Effector memory CD4-positive, alpha-beta T cell (primary cell): ENCODE measurements around the gene PELI1.

Source experiments
- DNase-seq, 3 donors: peaks; one replicate each; pipeline ENCODE4 v3.0.0-alpha.2; 2020
- H3K27ac ChIP-seq: 2 replicates; pipeline ENCODE4 v1.7.0; 2013; ENCODE audit warnings: mild to moderate bottlenecking, low read length, moderate library complexity; ENCODE audit not compliant: insufficient read depth, poor library complexity, severe bottlenecking
- H3K27me3 ChIP-seq: replicated peaks from 2 replicates; pipeline ENCODE4 v1.7.0; 2013; ENCODE audit warnings: mild to moderate bottlenecking, low read length; ENCODE audit not compliant: insufficient read depth, control insufficient read depth, poor library complexity, severe bottlenecking
- H3K36me3 ChIP-seq: 2 replicates; pipeline ENCODE4 v1.7.0; 2013; ENCODE audit warnings: mild to moderate bottlenecking, low read length, moderate library complexity; ENCODE audit not compliant: control insufficient read depth, insufficient read depth
- H3K4me1 ChIP-seq: 2 replicates; pipeline ENCODE4 v1.7.0; 2013; ENCODE audit warnings: low read length, mild to moderate bottlenecking; ENCODE audit not compliant: control insufficient read depth, insufficient read depth, poor library complexity, severe bottlenecking
- H3K4me3 ChIP-seq: 2 replicates; pipeline ENCODE4 v1.7.0; 2013; ENCODE audit warnings: low read length, low read depth, mild to moderate bottlenecking; ENCODE audit not compliant: insufficient read depth, poor library complexity, severe bottlenecking
- H3K9me3 ChIP-seq: 2 replicates; pipeline ENCODE4 v1.7.0; 2013; ENCODE audit warnings: mild to moderate bottlenecking, low read length, moderate library complexity; ENCODE audit not compliant: control insufficient read depth

PELI1 gene

DNA sequence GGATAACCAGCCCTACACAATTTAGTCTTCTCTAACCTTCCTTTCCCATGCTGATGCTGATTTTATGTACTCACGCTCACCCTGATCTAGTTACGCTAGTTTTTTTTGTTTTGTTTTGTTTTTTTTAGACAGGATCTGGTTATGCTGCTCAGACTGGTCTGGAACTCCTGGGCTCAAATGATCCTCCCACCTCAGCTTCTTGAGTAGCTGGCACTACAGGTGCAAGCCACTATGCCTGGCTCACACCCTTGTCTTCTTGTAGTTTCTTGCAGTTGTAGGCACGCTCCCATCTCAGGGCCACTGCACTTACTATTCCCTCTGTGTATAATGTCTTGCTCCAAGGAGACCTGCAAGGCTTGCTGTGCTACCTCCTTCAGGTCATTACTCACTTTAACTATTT lies 6.2 kb downstream of the PELI1 start:
- H3K9me3 ChIP-seq: no peaks in the 10 kb centered on the region
- H3K4me1 ChIP-seq: peaks cover 6% of the 10 kb centered on the region
- DNase-seq: no peak
- no peaks in the 10 kb centered on the region for H3K27me3 ChIP-seq
- H3K27ac ChIP-seq: no peak overlapping the region
- H3K4me3 ChIP-seq: no peak overlapping the region
- H3K36me3 ChIP-seq: no peaks in the 10 kb centered on the region

GRCh38 chr2:64137567-64137966 lies 6.7 kb downstream of the PELI1 start:
- H3K9me3 ChIP-seq: no peaks in the 10 kb centered on the region
- no peak overlapping the region for H3K27ac ChIP-seq
- no peaks in the 10 kb centered on the region for H3K36me3 ChIP-seq
- no peaks in the 10 kb centered on the region for H3K27me3 ChIP-seq
- DNase-seq: no peak
- peaks cover 6% of the 10 kb centered on the region for H3K4me1 ChIP-seq
- H3K4me3 ChIP-seq: no peak overlapping the region

GRCh38 chr2:64135421-64135820 lies 8.8 kb downstream of the PELI1 start:
- Histone ChIP-seq H3K36me3 (no peaks in the 10 kb centered on the region), H3K4me3 (no peak overlapping the region), H3K4me1 (peaks cover 6% of the 10 kb centered on the region), H3K27me3 (no peaks in the 10 kb centered on the region), H3K27ac (no peak overlapping the region), H3K9me3 (no peaks in the 10 kb centered on the region)
- DNase-seq: no peak

GRCh38 chr2:64134813-64135212 lies 9.4 kb downstream of the PELI1 start:
- Histone ChIP-seq H3K9me3 (no peaks in the 10 kb centered on the region), H3K4me3 (no peak overlapping the region), H3K4me1 (peaks cover 6% of the 10 kb centered on the region), H3K27ac (no peak overlapping the region), H3K36me3 (no peaks in the 10 kb centered on the region), H3K27me3 (no peaks in the 10 kb centered on the region)
- no peak for DNase-seq

DNA sequence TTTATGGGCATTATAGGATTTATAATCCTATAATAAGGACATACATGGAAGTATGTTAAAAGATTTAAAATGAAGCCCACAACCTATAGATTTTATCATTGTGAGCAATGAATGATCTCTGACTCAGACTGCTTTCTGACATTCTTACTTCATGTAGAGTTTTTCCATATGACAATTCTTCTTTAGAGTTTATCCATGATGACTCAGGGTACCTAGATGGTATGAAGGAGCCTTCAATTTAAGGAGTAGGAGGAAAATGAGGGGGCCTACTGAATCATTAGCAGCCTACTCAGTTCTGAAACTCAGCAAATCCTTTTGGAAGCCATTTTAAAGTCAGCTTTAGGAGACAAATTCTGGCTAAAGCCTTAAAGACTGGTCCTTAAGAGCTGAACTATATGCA lies 10.4 kb downstream of the PELI1 start:
- Histone ChIP-seq H3K27me3 (no peaks in the 10 kb centered on the region), H3K9me3 (no peaks in the 10 kb centered on the region), H3K4me3 (no peak overlapping the region), H3K4me1 (peaks cover 6% of the 10 kb centered on the region), H3K36me3 (no peaks in the 10 kb centered on the region), H3K27ac (no peak overlapping the region)
- DNase-seq: no peak

DNA sequence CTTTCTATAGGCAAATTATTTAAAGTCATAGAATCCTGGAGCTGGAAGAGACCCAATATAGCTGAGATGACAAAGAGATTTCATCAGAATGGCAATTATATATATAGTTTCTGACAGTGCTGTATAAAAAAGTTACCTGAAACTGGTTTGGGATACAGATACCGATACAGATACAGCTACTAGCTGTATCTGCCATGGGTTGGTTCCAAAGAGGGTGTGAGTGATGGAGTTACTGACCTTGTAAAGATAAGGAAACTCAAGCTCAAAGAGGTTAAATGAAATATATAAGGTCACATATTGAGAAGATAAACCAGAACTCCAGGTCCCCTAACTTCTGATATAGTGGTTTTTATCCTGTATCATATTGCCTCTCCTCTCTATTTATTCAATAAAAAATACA lies 10.9 kb downstream of the PELI1 start:
- Histone ChIP-seq H3K27me3 (no peaks in the 10 kb centered on the region), H3K27ac (no peak overlapping the region), H3K4me3 (no peak overlapping the region), H3K4me1 (peaks cover 6% of the 10 kb centered on the region), H3K9me3 (no peaks in the 10 kb centered on the region), H3K36me3 (no peaks in the 10 kb centered on the region)
- no peak for DNase-seq

GRCh38 chr2:64130333-64130732 lies 13.9 kb downstream of the PELI1 start:
- Histone ChIP-seq H3K4me1 (peaks cover 6% of the 10 kb centered on the region), H3K27ac (no peak overlapping the region), H3K4me3 (no peak overlapping the region)

GRCh38 chr2:64128943-64129391 lies 15.3 kb downstream of the PELI1 start:
- Histone ChIP-seq H3K36me3 (no peaks in the 10 kb centered on the region), H3K27me3 (no peaks in the 10 kb centered on the region), H3K4me1 (no peaks in the 10 kb centered on the region), H3K4me3 (no peak overlapping the region), H3K27ac (no peak overlapping the region), H3K9me3 (no peaks in the 10 kb centered on the region)
- no peak for DNase-seq

More at GRCh38 chr2:64130333-64130732, 13.9 kb downstream of the PELI1 start:
- H3K27me3 ChIP-seq: no peaks in the 10 kb centered on the region
- DNase-seq: no peak
- no peaks in the 10 kb centered on the region for H3K9me3 ChIP-seq
- H3K36me3 ChIP-seq: no peaks in the 10 kb centered on the region

DNA sequence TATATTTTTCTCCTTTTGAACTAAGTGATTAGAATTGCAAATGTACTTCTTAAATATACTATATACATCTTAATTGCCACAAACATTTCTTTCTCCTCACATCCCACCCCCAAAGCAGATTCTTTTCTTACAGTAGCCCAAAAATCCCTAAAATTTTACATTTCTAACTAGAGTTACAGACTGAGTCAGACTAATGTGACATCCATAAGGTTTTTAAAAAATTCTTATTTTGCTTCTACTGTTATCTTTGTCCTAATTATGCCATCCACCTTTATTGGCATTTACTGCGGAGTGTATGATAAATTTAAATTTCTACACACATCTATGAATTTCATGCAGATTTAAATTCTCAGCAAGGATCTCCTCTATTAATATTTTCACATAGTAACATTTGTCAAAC lies 15.8 kb downstream of the PELI1 start:
- Histone ChIP-seq H3K4me3 (no peak overlapping the region), H3K4me1 (no peaks in the 10 kb centered on the region), H3K9me3 (no peaks in the 10 kb centered on the region), H3K36me3 (no peaks in the 10 kb centered on the region), H3K27me3 (no peaks in the 10 kb centered on the region), H3K27ac (no peak overlapping the region)
- DNase-seq: no peak

GRCh38 chr2:64127119-64127518 lies 17.1 kb downstream of the PELI1 start:
- no peak for DNase-seq
- no peaks in the 10 kb centered on the region for H3K27me3 ChIP-seq
- no peak overlapping the region for H3K4me3 ChIP-seq
- H3K4me1 ChIP-seq: no peaks in the 10 kb centered on the region
- no peaks in the 10 kb centered on the region for H3K36me3 ChIP-seq
- no peaks in the 10 kb centered on the region for H3K9me3 ChIP-seq
- H3K27ac ChIP-seq: no peak overlapping the region

DNA sequence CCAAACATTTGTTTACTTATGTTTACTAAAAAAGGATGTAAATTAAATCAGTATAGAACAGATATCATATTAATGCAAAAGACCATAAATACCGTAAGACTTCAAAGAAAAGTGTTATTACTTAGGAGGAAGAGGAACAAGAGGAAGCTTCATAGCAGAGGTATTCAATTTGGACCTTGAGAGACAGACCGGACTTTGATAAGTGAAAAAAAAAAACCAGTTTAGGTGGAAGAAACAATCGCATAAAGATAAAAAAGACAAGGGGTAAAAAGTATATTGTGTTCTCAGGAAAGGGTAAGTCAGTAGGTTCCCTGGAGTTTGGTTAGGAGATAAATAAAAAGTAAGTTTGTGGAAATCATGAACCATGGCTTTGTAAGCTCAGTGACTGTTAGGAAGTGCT lies 17.6 kb downstream of the PELI1 start:
- H3K9me3 ChIP-seq: no peaks in the 10 kb centered on the region
- no peak overlapping the region for H3K27ac ChIP-seq
- no peak for DNase-seq
- no peaks in the 10 kb centered on the region for H3K27me3 ChIP-seq
- no peak overlapping the region for H3K4me3 ChIP-seq
- no peaks in the 10 kb centered on the region for H3K4me1 ChIP-seq
- no peaks in the 10 kb centered on the region for H3K36me3 ChIP-seq
